Choroid plexus epithelial cell (primary cell): ENCODE measurements around the gene NLGN1.

Source experiments
- DNase-seq: peaks from one replicate; pipeline ENCODE4 v3.0.0-alpha.2; 2010; ENCODE audit warnings: low read depth
- H3K4me3 ChIP-seq: 2 replicates; pipeline ENCODE4 v1.5.1; 2011; ENCODE audit warnings: low read depth, mild to moderate bottlenecking, control low read depth, low read length, moderate library complexity
- CTCF ChIP-seq: conservative IDR thresholded peaks from 2 replicates; pipeline ENCODE4 v1.5.1; 2011; ENCODE audit warnings: low read depth, mild to moderate bottlenecking, control low read depth, inconsistent platforms, low read length, moderate library complexity

The NLGN1 gene

DNA sequence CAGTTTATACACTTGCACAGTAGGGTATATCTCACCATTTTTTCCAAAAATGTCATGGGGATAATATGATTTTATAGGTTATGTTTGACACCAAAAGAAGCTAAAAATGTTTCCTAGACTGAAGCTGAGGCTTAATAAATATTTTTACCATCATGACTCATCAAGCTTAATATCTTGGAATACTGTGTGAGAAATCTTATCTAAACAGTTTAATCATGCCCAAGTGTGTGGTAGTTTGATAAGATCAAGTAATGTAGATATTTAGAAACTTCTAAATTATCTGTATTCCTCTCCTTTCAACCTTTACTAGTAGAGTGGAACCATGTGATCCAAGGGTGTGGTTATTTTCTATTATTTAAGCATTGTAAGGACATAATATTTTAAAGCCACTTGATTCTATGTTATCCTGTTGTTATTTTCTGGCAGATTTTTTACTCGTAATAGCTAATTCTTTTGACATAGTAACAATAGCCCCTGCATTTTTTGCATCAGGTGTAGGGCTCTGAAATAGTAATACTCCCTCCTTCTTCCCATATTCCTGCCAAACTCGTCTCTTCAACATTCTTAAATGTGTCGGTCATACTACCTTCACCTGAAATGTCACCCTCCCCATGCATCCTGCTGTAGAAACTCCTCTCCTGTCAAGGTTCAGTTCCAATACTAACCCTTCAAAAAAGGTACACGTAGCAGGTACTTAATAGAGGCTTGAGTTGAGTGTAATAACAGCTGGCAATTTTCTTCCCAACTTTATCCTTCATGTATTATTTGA lies 729.6 kb downstream of the NLGN1 start:
- no peak for DNase-seq
- TF ChIP-seq CTCF = no peak
- H3K4me3 ChIP-seq = no peak overlapping the region

DNA sequence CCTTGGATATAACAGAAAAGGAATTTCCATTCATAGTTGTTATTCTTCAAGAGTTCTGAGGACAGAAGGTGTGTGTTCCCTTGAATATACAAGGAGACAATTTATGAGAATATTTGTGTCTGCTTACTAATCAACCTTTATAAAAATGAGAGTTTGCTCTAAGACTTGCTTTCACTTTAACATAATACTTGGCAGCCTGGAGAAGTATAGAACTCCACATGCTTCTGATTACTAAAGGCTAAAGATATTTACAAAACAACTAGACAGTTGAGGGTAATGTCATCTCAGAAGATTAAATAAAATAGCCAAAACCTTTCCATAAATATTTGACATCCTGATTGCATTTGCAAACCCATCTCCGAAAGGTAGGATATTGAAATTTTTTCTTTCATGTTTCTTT lies 734.5 kb downstream of the NLGN1 start:
- TF ChIP-seq CTCF = no peak
- no peak for DNase-seq
- no peak overlapping the region for H3K4me3 ChIP-seq

GRCh38 chr3:174132421-174133042 lies 735.0 kb downstream of the NLGN1 start:
- no peak for DNase-seq
- no peak overlapping the region for H3K4me3 ChIP-seq
- no peak for TF ChIP-seq CTCF

- TF ChIP-seq CTCF = no peak
These were observed 748.5 kb downstream of the NLGN1 start for GRCh38 chr3:174146008-174146407.

DNA sequence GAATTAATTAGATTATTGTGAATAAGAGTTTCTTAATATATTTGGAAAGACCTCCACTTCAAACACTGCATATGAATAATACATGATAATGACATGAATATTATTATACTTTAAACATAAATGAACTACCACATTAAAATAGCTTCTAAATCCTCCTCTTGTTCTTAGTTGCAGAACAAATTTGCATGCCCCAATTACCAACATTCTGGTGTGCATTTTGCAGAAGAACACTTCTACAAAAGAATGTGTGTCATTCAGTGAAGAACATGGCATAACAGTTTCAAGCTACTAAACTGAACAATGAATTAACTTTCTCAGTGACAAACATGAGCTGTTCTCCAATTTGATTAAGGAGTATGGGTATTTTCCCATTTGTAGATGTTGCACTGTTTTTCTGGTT lies 750.3 kb downstream of the NLGN1 start:
- no peak for DNase-seq
- TF ChIP-seq CTCF = no peak
- no peak overlapping the region for H3K4me3 ChIP-seq

More at GRCh38 chr3:174146008-174146407, 748.5 kb downstream of the NLGN1 start:
- no peak for DNase-seq
- no peak overlapping the region for H3K4me3 ChIP-seq

DNA sequence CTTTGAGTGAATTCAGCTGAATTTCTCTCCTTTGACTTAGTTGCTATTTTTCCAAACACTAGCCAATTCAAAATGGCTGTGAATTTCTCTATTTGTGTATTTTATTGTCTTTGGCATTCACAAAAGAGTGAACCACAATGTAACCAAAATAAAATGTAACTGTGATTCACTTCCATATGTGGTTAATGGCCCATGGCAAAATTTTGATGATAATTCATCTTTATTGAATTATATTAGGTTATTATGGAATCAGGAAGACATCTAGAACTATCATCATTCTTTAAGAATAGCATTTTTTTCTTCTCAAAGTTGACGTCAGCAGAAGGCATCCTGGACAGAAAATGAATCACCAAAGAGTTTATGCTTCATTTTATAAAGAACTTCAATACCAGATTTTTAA lies 756.3 kb downstream of the NLGN1 start:
- no peak overlapping the region for H3K4me3 ChIP-seq
- no peak for TF ChIP-seq CTCF
- no peak for DNase-seq

GRCh38 chr3:174156200-174156599 lies 758.7 kb downstream of the NLGN1 start:
- no peak for TF ChIP-seq CTCF
- DNase-seq = peak; percentile 32
- peak overlapping the region; percentile 44 for H3K4me3 ChIP-seq
